GM21390 (cell line): ENCODE measurements around the gene A2M.

Source experiments
- ATAC-seq: cut with Tn5 transposase; IDR thresholded peaks from one replicate; pipeline ENCODE4 v1.9.1; 2021; ENCODE audit not compliant: unreplicated experiment

Gene A2M

GRCh38 chr12:9122091-9122609, 6.4 kb upstream of the A2M start:
- ATAC-seq, result no peak

- ATAC-seq, result no peak
These were observed 4.9 kb upstream of the A2M start for GRCh38 chr12:9120487-9121184.

GRCh38 chr12:9118158-9118557, 2.4 kb upstream of the A2M start:
- peak; percentile 74 for ATAC-seq

GRCh38 chr12:9114946-9115345, 773 bp downstream of the A2M start:
- no peak for ATAC-seq

- no peak for ATAC-seq
These were observed 1.8 kb downstream of the A2M start for GRCh38 chr12:9113987-9114309.

GRCh38 chr12:9113296-9113986, 2.3 kb downstream of the A2M start:
- ATAC-seq, result no peak

- ATAC-seq, result no peak
These were observed 3.5 kb downstream of the A2M start for GRCh38 chr12:9112076-9112853.

- ATAC-seq, result no peak
These were observed 4.2 kb downstream of the A2M start for GRCh38 chr12:9111525-9111924.

- no peak for ATAC-seq
These were observed 5.8 kb downstream of the A2M start for GRCh38 chr12:9109737-9110491.

GRCh38 chr12:9109213-9109522, 6.6 kb downstream of the A2M start:
- no peak for ATAC-seq

- ATAC-seq, result no peak
These were observed 7.1 kb downstream of the A2M start for GRCh38 chr12:9108504-9109212.

- ATAC-seq, result no peak
These were observed 8.2 kb downstream of the A2M start for GRCh38 chr12:9107542-9107873.

- ATAC-seq, result no peak
These were observed 8.8 kb downstream of the A2M start for GRCh38 chr12:9106610-9107541.

GRCh38 chr12:9106067-9106466, 9.7 kb downstream of the A2M start:
- ATAC-seq, result no peak

GRCh38 chr12:9104767-9105423, 10.8 kb downstream of the A2M start:
- ATAC-seq, result no peak

GRCh38 chr12:9104087-9104486, 11.6 kb downstream of the A2M start:
- ATAC-seq, result no peak

GRCh38 chr12:9103050-9103849, 12.5 kb downstream of the A2M start:
- ATAC-seq, result no peak

- ATAC-seq, result no peak
These were observed 14.6 kb downstream of the A2M start for GRCh38 chr12:9101018-9101687.
